SK-N-SH treated with all-trans-retinoic acid at 6 μM for 48 hours (cell line): ENCODE data around the gene GATM.

Experiments used
- ATAC-seq: fragments of 200-7000 bp; cut with Tn5 transposase; 3 replicates; pipeline ENCODE4 v1.9.1; 2020; ENCODE audit warnings: mild to moderate bottlenecking, moderate library complexity
- ARNTL ChIP-seq: fragments of 450-650 bp; formaldehyde crosslinking; IDR thresholded peaks from 2 replicates; pipeline ENCODE4 v1.5.0; 2020; ENCODE audit warnings: low read depth, mild to moderate bottlenecking, moderate library complexity, borderline replicate concordance
- BACH2 ChIP-seq: fragments of 250-450 bp; sonication (Bioruptor Pico); IDR thresholded peaks from 2 replicates; pipeline ENCODE4 v1.9.0; 2021; ENCODE audit warnings: mild to moderate bottlenecking, borderline replicate concordance
- CREB5 ChIP-seq: fragments of 250-450 bp; sonication (Bioruptor Pico); IDR thresholded peaks from 2 replicates; pipeline ENCODE4 v1.5.1; 2020; ENCODE audit warnings: low read depth, mild to moderate bottlenecking, moderate library complexity
- CSDC2 ChIP-seq: fragments of 250-450 bp; sonication (Bioruptor Pico); IDR thresholded peaks from 2 replicates; pipeline ENCODE4 v1.5.0; 2020; ENCODE audit warnings: mild to moderate bottlenecking, moderate library complexity
- CSRNP3 ChIP-seq: fragments of 250-450 bp; sonication (Bioruptor Pico); IDR thresholded peaks from 2 replicates; pipeline ENCODE4 v1.5.1; 2021; ENCODE audit warnings: mild to moderate bottlenecking, moderate library complexity
- ESRRG ChIP-seq: fragments of 250-450 bp; sonication (Bioruptor Pico); IDR thresholded peaks from 2 replicates; pipeline ENCODE4 v1.6.1; 2021; ENCODE audit warnings: mild to moderate bottlenecking
- GLIS3 ChIP-seq: fragments of 250-450 bp; sonication (Bioruptor Pico); IDR thresholded peaks from 2 replicates; pipeline ENCODE4 v1.5.0; 2020; ENCODE audit warnings: mild to moderate bottlenecking, moderate library complexity
- ISL1 ChIP-seq: fragments of 250-450 bp; sonication (Bioruptor Pico); IDR thresholded peaks from 2 replicates; pipeline ENCODE4 v2.1.2; 2022; ENCODE audit warnings: mild to moderate bottlenecking, moderate library complexity
- OSR1 ChIP-seq: fragments of 250-450 bp; sonication (Bioruptor Pico); IDR thresholded peaks from 2 replicates; pipeline ENCODE4 v1.8.0; 2022; ENCODE audit warnings: moderate library complexity, mild to moderate bottlenecking, inconsistent platforms
- PPARA ChIP-seq: fragments of 250-450 bp; sonication (Bioruptor Pico); IDR thresholded peaks from 2 replicates; pipeline ENCODE4 v1.5.0; 2020; ENCODE audit warnings: mild to moderate bottlenecking, borderline replicate concordance
- RARB ChIP-seq: fragments of 250-450 bp; sonication (Bioruptor Pico); IDR thresholded peaks from 2 replicates; pipeline ENCODE4 v1.8.0; 2021; ENCODE audit warnings: mild to moderate bottlenecking, moderate library complexity
- SNAI2 ChIP-seq: fragments of 250-450 bp; sonication (Bioruptor Pico); IDR thresholded peaks from 2 replicates; pipeline ENCODE4 v1.5.0; 2020; ENCODE audit warnings: mild to moderate bottlenecking, moderate library complexity
- TCF4 ChIP-seq: fragments of 250-450 bp; sonication (Bioruptor Pico); IDR thresholded peaks from 2 replicates; pipeline ENCODE4 v1.8.0; 2021; ENCODE audit warnings: mild to moderate bottlenecking, moderate library complexity, borderline replicate concordance
- TOX ChIP-seq: fragments of 250-450 bp; sonication (Bioruptor Pico); IDR thresholded peaks from 2 replicates; pipeline ENCODE4 v1.8.0; 2021; ENCODE audit warnings: mild to moderate bottlenecking, moderate library complexity, borderline replicate concordance
- TSHZ2 ChIP-seq: fragments of 250-450 bp; sonication (Bioruptor Pico); IDR thresholded peaks from 2 replicates; pipeline ENCODE4 v1.5.0; 2020; ENCODE audit warnings: mild to moderate bottlenecking, moderate library complexity
- ZFP3 ChIP-seq: fragments of 250-450 bp; sonication (Bioruptor Pico); IDR thresholded peaks from 2 replicates; pipeline ENCODE4 v1.5.0; 2020; ENCODE audit warnings: mild to moderate bottlenecking, moderate library complexity
- ZFP30 ChIP-seq: fragments of 450-650 bp; formaldehyde crosslinking; IDR thresholded peaks from 2 replicates; pipeline ENCODE4 v1.5.0; 2022; ENCODE audit warnings: mild to moderate bottlenecking, moderate library complexity
- ZNF565 ChIP-seq: fragments of 450-650 bp; formaldehyde crosslinking; conservative IDR thresholded peaks from 2 replicates; pipeline ENCODE4 v1.5.0; 2020; ENCODE audit warnings: low read depth, mild to moderate bottlenecking, moderate library complexity
- ZNF70 ChIP-seq: fragments of 450-650 bp; formaldehyde crosslinking; IDR thresholded peaks from 2 replicates; pipeline ENCODE4 v1.5.0; 2020; ENCODE audit warnings: mild to moderate bottlenecking, moderate library complexity
- ZNF8 ChIP-seq: fragments of 450-650 bp; formaldehyde crosslinking; IDR thresholded peaks from 2 replicates; pipeline ENCODE4 v1.5.0; 2020; ENCODE audit warnings: mild to moderate bottlenecking, moderate library complexity
- TF ChIP-seq, protein P1 (sequence below): fragments of 250-450 bp; sonication (Bioruptor Pico); IDR thresholded peaks from 2 replicates; pipeline ENCODE4 v1.8.0; 2021; ENCODE audit warnings: low read depth, mild to moderate bottlenecking, moderate library complexity, borderline replicate concordance
- TF ChIP-seq, protein P2 (sequence below): fragments of 250-450 bp; sonication (Bioruptor Pico); IDR thresholded peaks from 2 replicates; pipeline ENCODE4 v1.8.0; 2020; ENCODE audit warnings: mild to moderate bottlenecking, moderate library complexity, borderline replicate concordance

The GATM gene

GRCh38 chr15:45341790-45342189 lies 36.6 kb downstream of the GATM start:
- no peak for ATAC-seq
- TF ChIP-seq, protein P1, sequence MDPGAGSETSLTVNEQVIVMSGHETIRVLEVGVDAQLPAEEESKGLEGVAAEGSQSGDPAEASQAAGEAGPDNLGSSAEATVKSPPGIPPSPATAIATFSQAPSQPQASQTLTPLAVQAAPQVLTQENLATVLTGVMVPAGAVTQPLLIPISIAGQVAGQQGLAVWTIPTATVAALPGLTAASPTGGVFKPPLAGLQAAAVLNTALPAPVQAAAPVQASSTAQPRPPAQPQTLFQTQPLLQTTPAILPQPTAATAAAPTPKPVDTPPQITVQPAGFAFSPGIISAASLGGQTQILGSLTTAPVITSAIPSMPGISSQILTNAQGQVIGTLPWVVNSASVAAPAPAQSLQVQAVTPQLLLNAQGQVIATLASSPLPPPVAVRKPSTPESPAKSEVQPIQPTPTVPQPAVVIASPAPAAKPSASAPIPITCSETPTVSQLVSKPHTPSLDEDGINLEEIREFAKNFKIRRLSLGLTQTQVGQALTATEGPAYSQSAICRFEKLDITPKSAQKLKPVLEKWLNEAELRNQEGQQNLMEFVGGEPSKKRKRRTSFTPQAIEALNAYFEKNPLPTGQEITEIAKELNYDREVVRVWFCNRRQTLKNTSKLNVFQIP: no peak
- TF ChIP-seq ESRRG (CRISPR knock-in tag): no peak
- no peak for TF ChIP-seq CSDC2 (CRISPR knock-in tag)
- TF ChIP-seq TSHZ2 (CRISPR knock-in tag): no peak
- TF ChIP-seq TOX (CRISPR knock-in tag): no peak
- no peak for TF ChIP-seq TCF4 (CRISPR knock-in tag)
- TF ChIP-seq ARNTL: no peak
- no peak for TF ChIP-seq PPARA (CRISPR knock-in tag)
- TF ChIP-seq, all 23 proteins: peak for 0

DNA sequence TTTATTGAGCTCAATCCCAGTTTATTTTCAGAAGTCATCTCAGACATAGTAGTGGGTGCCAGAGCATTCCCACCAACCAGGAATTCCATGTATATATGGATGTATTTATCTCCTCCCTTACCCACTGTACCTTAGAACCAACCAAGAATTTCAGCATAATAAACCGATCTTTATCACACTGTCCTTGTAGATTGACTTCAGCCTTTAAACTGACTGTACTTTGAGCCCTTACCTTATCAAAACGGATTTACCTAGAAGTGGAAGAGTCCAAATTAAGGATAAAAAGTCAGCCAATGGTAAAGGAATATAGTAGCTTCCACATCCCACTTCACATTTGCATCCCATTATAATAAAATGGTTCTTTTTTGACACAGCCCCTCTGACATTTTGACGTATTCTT lies 37.9 kb downstream of the GATM start:
- ATAC-seq: no peak
- TF ChIP-seq CSRNP3: no peak
- TF ChIP-seq BACH2 (CRISPR knock-in tag): no peak
- TF ChIP-seq ZFP30: no peak
- TF ChIP-seq TOX (CRISPR knock-in tag): no peak
- TF ChIP-seq CREB5 (CRISPR knock-in tag): no peak
- TF ChIP-seq SNAI2 (CRISPR knock-in tag): no peak
- no peak for TF ChIP-seq ZNF8 (CRISPR knock-in tag)
- TF ChIP-seq TCF4 (CRISPR knock-in tag): no peak
- TF ChIP-seq ISL1: no peak
- TF ChIP-seq OSR1 (CRISPR knock-in tag): no peak
- no peak for TF ChIP-seq ZFP3 (CRISPR knock-in tag)
- TF ChIP-seq ZNF70 (CRISPR knock-in tag): no peak
- no peak for TF ChIP-seq GLIS3
- TF ChIP-seq, protein P2, sequence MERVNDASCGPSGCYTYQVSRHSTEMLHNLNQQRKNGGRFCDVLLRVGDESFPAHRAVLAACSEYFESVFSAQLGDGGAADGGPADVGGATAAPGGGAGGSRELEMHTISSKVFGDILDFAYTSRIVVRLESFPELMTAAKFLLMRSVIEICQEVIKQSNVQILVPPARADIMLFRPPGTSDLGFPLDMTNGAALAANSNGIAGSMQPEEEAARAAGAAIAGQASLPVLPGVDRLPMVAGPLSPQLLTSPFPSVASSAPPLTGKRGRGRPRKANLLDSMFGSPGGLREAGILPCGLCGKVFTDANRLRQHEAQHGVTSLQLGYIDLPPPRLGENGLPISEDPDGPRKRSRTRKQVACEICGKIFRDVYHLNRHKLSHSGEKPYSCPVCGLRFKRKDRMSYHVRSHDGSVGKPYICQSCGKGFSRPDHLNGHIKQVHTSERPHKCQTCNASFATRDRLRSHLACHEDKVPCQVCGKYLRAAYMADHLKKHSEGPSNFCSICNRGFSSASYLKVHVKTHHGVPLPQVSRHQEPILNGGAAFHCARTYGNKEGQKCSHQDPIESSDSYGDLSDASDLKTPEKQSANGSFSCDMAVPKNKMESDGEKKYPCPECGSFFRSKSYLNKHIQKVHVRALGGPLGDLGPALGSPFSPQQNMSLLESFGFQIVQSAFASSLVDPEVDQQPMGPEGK: no peak
- no peak for TF ChIP-seq ZNF565 (CRISPR knock-in tag)
- no peak for TF ChIP-seq ARNTL
- TF ChIP-seq RARB: no peak

DNA sequence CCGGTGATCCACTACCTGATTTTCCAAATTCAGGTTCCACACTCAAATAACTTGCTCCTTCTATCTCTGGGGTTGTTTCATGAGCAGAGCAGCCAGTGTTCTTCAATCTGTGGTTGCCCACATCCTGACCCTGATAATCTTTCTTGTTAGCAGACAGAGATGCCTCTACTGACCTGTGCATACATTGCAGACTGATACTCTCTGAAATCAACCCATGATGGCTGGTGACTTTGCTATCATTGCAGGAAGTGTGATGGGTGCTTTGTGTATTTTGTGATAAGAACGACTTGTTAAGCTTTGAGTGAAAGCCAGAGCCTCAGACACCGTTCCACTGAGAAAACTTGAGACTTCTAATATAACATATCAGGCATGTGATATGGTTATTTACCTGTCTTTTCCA lies 39.9 kb downstream of the GATM start:
- TF ChIP-seq TOX (CRISPR knock-in tag) (no peak), SNAI2 (CRISPR knock-in tag) (no peak), ARNTL (no peak), GLIS3 (no peak), TCF4 (CRISPR knock-in tag) (no peak), ZNF70 (CRISPR knock-in tag) (no peak), PPARA (CRISPR knock-in tag) (no peak), ZFP3 (CRISPR knock-in tag) (no peak), TSHZ2 (CRISPR knock-in tag) (no peak), ZNF565 (CRISPR knock-in tag) (no peak)
- TF ChIP-seq, protein P2: no peak
- TF ChIP-seq, protein P1: no peak

More for the DNA sequence above, 39.9 kb downstream of the GATM start:
- ATAC-seq: no peak
